Right lung (tissue), 5 donors: Measurements from ENCODE around the gene CAVIN1. TPM values are rescaled to one million over a fixed set of nuclear protein-coding genes. Genes with fewer than 3 reads are reported as not detected.
A peak's percentile ranks its signal among the peaks of the same experiment; 100 is the strongest.
"Not testable (repeated sequence)": the region's sequence is repeated elsewhere in the genome, so short reads cannot be mapped to it uniquely, and the experiment has no call there.

ENCODE experiments used
- DNase-seq, 2 donors: peaks; one replicate each; pipeline ENCODE4 v3.0.0-alpha.2; 2013
- polyA plus RNA-seq, 5 donors: library from polyadenylated mRNA; unstranded; fragments of 120-200 nt; gene quantifications; one replicate each; pipeline versions ENCODE4 v1.2.1 to v1.2.3, GENCODE V29; 2013; ENCODE audit warnings: inconsistent platforms in 1 of 5, low replicate concordance in 1 of 5; ENCODE audit not compliant: insufficient read length in 5 of 5, insufficient read depth in 1 of 5

CAVIN1 gene
- polyA plus RNA-seq, 5 donors = 156 to 234 (median 168) TPM

DNA sequence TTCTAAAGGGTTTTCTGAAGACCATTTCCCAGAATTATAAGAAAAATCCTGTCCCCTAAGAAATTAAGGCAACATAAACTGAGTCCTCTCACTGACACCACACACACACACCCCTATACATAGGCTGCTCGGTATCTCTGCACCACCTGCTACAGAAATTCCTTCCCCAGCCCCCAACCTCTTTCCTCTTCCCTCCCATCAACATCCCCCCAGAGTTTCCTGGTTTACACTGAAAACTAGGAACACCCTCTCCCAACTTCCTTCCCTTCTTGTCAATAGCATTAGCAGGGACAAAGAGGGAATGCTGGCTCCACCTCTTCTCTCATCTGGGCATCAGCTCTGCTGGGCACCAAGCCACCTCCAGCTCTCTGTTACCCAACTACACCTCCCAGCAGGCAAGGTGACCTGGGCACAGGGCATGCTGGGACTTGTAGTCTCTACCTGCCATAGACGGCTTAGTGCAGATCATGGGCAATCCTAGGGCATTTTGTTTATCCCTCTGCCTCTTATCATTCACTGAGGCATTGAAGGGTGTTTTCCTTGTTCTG, 15.7 kb downstream of the CAVIN1 start:
- DNase-seq = peak in 1 of 2 donors; percentile 69

DNA sequence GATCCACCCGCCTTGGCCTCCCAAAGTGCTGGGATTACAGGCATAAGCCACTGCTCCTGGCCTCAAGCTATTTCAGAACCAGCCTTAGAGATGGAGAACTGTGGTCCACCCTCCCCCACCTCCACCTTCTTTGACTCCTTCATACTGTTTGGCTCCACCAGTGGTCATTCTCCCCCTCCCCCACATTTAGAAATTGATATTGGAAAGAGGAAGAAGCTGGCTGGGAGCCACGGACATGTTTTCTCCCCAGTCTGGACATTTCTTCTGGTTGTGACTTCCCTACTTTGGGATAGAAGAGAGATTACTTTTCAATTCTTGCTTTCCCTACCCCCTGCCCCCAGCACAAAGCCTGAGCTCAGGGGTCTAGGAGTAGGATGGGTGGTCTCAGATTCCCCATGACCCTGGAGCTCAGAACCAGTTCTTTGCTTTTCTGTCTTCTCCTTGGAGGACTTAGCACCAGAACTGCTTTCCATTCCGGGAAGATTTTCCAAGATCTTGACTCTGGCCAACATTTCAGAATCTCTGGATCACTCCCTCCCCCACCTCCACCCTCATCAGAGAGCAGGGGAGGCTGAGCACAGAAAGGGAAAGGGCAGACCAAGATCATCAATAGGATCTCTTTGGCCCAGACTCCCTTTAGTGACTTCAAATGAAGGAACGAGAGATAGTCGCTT, 16.3 kb downstream of the CAVIN1 start:
- no peak for DNase-seq

DNA sequence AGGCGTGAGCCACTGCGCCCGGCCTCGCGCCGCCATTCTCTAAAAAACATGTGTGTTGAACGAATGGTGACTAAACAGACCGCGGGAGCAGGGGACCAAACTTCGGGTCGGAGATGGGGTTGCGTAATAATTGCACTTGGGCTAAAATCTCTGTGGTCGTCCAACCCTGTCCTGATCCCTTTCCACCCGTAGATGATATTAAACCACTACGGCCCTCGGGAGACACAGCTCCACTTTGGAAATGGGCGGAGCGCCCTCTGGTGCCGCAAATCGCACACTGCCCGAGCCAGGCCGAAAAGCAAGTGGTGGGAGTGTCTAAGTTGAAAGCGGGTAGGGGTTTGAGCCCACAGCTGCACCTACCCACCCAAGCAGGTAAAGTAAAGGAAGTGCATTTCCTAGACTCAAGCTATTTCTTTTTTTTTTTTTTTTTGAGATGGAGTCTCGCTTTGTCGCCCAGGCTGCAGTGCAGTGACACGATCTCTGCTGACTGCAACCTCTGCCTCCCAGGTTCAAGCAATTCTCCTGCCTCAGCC, 17.0 kb downstream of the CAVIN1 start:
- peak; percentile 52 to 64 for DNase-seq

DNA sequence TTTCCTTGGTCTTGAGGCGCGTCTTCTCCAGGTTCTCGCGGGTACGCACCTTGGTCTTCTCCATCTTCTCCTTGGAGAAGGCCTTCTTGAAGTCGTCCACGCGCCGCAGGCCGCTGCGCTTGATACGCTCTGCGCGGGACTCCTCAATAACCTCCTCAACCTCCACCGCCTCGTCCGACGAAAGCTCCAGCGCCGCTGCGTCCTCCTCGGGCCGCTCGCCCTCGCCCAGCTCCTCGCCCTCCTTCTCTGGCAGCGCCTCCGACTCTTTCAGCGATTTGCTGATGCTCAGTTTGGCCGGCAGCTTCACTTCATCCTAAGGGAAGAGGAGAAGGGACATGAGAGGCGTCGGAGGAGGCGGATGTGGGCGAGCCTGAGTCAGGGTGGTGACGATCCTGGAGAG, 18.0 kb downstream of the CAVIN1 start:
- DNase-seq = no peak

DNA sequence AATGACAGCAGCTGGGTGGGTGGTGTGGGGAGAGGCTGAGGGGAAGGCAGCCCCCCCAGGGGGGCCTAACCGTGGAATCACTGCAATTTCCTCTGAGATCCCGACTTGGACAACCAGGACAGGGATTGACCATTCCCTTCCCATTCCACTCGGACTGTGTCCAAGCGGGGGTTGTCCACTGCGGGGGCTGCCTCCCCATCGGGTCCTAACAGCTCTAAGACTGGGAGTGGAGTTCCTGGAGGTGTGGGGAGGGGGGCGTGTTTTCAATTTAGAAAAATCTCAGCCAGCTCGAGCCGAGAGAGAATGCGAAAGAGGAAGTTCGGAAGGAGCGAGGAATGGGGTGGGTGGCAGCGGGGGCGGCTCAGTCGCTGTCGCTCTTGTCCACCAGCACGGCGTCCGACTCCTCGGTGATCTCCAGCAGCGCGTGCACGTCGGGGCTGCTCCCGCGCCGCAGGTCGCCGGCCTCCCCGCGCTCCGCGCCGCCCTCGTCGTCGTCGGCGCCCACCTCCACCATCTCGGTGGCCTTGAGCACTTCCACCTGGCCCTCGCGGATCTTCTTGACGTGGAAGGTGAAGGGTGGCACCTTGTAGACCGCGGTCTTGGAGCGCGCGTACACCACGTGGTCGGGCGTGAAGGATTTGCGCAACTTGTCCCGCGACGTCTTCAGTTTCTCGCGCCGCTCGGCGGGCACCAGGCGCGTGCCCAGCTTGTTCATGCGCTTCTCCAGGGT, 18.6 kb downstream of the CAVIN1 start:
- DNase-seq = no peak

DNA sequence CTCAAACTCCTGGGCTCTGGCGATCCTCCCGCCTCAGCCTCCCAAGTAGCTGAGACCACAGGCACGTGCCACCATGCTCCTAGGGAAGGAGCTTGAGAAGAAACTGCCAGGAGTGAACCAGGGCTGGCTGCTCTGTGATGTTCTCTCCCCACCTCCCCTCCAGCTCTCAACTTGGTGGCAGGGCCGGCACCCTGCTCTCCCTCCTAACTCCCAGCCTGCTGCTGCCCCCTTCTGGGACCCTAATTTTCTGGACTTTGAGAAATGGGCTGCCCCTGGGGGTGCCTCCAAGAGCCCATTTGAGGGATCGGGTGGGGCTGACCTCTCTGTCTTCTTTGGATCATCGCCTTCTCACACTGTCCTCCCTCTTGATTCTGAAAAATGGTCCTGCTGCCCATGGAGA, 19.9 kb downstream of the CAVIN1 start:
- DNase-seq = no peak

DNA sequence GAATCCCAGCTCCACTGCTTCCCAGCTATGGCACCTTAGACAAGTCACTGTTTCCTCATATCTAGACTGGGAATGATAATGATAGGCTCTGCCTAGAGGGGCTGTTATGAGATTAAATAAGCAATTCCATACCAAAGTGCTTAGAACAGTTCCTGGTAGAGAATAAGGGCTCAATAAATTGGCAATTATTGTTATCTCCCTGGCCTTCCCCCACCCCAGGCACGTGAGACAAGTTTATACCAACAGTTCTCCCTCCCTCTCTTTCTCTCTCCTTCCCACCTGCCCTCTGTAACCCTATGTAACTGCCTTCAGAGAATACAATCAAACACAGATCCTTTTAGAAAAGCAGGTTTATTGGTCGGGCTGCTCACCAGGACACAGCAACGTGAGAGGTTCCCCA, 20.9 kb downstream of the CAVIN1 start:
- DNase-seq = no peak

DNA sequence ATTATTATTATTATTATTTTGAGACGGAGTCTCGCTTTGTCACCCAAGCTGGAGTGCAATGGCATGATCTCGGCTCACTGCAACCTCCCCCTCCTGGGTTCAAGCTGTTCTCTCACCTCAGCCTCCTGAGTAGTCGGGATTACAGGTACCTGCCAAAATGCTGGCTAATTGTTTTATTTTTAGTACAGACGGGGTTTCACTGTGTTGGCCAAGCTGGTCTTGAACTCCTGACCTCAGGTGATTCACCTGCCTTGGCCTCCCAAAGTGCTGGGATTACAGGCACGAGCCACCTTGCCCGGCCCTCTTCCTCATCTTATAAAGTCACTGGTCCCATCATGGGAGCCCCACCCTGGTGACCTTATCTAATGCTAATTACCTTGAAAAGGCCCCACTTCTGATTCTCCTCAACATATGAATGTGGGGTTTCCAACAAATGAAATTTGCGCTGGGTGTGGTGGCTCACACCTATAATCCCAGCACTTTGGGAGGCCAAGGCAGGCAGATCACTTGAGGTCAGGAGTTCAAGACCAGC, 22.1 kb downstream of the CAVIN1 start:
- not testable (repeated sequence) for DNase-seq

DNA sequence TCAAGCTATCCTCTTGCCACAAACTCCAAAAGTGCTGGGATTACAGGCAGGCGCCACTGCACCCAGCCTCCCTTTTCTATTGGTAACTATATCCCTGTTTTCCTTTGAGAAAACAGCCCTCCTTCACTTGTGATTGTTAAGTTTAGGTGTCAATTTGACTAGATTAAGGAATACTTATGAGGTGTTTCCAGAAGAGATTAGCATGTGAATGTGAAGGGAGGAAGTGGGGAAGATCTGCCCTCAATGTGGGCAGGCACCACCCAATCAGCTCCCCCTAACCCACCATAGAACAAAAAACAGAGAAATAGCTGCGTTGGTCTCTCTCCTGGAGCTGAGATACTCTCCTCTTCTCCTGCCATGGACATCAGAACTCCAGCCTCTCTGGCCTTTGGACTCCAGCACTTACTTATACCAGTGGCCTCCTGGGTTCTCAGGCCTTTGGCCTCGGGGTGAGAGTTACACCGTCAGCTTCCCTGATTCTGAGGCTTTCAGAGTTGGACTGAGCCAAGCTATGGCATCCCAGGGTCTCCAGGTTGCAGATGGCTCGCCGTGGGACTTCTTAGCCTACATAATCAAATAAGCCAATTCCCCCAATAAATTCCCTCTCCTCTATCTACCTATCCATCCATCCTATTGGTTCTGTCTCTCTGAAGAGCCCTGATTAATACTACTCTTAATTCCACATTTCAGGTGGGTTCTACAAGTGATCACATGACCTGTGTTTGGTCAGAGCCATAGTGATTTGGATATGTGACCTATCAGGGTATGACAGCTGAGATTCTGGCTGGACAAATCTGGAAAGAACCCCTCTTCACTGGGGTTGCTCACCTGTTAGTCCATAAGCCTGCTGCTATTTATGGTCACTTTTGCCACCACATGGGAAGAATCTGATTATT, 22.9 kb downstream of the CAVIN1 start:
- no peak for DNase-seq

DNA sequence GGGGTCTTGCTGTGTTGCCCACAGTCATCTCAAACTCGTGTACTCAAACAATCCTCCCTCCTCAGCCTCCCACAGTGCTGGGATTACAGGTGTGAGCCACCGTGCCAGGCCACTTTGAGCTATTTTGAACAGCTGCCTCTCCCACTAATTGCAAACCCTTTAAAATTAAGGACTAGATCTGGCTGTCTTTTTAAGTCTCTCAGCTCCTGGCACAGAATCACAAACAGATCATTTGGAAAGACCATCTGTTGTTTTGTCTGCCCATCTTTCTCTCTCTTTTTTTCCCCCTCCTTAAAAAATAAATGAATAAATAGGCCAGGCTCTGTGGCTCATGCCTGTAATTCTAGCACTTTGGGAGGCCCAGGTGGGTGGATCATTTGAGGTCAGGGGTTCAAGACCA, 23.9 kb downstream of the CAVIN1 start:
- no peak for DNase-seq

DNA sequence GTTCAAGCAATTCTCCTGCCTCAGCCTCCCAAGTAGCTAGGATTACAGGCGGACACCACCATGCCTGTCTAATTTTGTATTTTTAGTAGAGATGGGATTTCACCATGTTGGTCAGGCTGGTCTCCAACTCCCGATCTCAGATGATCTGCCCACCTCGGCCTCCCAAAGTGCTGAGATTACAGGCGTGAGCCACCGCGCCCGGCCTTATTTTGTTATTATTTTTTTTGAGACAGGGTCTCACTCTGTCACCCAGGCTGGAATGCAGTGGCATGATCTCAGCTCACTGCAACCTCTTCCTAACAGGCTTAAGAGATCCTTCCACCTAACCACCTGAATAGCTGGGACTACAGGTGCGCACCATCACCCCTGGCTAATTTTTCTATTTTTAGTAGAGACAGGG, 27.5 kb downstream of the CAVIN1 start:
- not testable (repeated sequence) for DNase-seq

DNA sequence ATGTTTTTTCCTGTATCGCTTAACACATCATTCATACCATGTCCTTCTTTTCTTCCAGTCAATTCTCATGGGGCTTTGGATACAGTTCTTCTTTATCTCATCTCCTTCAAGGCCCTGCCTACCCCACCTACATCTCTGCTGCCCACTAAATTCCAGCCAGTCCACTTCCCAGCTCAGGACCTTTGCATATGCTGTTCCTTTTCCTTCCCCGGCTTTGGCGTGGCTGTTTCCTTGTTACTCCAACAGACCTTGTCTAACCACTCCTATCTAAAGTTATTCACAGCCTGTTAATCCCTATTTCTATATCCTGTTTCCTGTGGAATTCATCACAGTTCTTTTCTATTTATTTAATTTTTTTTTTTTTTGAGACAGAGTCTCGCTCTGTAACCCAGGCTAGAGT, 28.2 kb downstream of the CAVIN1 start:
- DNase-seq = no peak

DNA sequence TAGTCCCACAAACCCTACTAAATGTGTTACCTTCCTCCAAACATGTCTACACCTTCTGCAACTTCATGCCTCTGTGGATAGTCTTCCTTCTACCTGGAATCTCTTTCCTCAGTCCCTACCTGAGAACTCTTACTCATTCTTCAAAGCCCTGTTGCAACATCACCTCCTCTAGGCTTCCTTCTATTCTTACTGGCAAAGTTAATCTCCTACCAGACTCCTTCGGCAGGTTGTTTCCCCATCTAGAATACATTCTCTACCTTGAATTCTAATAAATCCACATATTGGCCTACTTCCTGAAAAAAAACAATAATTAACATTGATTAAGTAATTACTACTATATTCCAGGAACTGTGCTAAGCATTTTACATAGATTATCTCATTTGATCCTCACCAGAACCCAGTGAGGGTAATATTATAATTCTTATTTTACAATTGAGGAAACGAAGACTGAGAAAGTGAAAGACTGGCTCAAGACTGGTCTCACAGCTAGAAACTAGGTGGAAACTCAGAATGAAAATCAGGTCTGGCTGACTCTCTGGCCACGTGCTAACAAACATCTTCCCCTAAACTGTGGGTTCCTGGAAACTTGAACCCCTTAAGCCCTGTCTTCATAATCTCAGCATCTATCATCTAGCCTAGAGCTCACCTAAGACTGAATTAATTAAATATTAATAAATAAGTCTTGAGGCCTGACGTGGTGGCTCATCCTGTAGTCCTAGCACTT, 30.2 kb downstream of the CAVIN1 start:
- no peak for DNase-seq

DNA sequence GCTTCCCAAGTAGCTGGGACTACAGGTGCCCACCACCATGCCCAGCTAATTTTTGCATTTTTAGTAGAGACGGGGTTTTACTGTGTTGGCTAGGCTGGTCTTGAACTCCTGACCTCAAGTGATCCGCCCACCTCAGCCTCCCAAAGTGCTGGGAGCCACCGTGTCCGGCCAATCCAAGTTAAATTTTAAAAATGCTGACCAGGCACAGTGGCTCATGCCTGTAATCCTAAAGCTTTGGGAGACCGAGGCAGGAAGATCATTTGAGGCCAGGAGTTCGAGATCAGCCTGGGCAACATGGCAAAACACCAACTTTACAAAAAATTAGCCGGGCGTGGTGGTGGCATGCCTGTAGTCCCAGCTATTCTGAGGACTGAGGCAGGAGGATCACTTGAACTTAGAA, 31.6 kb downstream of the CAVIN1 start:
- DNase-seq = not testable (repeated sequence)

DNA sequence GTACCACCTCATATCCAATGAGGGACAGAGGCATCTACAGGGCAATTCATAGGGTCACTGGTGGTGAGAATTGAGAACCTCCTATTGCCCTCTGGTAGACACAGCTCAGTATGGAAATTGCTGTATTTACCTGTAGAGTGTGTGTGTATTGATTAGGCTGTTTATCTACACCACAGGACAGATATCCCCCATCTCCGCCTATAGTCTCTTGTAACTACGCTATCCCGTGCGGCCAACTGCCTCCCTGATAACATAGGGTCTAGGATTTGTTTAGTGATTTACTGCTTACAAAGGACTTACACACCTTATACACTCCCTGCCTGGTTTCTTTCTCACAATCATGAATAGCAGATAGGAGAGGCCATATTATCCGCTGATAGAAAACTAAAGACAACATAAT, 33.2 kb downstream of the CAVIN1 start:
- no peak for DNase-seq

DNA sequence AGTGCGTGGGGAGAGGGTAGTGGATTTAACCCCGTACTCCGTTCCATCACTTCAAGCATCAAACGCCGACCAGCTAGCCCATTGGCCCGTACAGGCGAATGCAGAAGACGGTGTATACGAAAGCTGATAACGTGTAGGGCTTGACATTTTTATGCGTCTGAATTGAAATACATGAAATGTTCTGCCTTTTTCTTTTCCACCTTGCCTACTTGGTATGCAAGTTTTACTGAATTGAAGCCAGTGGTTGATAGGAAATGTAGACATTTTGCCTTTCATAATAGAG, 34.0 kb downstream of the CAVIN1 start:
- no peak for DNase-seq

DNA sequence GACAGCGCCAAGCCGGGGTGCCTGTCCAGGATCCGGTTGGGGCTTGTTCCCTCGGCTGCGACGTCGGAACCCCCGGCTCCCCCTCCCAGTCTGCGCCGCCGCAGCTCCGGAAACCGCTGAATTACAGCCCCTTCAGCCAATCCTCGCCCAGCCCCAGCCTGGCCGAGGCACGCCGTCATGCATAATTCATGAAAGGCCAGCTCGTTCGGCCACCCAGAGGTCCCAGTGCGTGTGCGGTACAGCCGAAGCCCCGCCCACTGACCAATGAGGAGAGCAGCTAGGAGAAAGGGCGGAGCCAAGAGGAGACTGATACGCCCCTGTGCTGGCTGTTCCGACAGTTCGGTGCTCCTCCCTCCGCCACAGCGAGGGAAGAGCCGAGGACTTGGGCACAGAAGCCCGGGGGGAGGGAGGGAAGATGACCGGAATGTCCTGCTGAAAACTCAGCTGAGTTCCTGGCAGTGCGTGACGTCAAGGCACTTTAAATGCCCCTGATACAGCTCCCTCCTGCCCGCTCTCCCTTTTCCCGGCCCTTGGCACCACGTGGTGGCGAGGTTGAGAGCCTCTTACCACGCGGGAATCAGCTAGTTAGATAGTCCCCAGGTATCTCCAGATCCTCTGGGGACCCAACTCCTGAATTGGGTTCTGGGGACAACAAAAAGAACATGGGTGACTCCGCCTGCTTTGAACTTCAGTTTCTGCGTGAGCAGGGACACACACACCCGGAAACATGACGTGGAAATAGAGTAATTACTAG, 34.5 kb downstream of the CAVIN1 start, which contains the start of gene STAT3:
STAT3 (minus strand) TSS at position 62 of the 754 bp plus-strand sequence. CDS start 39,926 bp downstream, outside the sequence.
- DNase-seq = peak; percentile 100

DNA sequence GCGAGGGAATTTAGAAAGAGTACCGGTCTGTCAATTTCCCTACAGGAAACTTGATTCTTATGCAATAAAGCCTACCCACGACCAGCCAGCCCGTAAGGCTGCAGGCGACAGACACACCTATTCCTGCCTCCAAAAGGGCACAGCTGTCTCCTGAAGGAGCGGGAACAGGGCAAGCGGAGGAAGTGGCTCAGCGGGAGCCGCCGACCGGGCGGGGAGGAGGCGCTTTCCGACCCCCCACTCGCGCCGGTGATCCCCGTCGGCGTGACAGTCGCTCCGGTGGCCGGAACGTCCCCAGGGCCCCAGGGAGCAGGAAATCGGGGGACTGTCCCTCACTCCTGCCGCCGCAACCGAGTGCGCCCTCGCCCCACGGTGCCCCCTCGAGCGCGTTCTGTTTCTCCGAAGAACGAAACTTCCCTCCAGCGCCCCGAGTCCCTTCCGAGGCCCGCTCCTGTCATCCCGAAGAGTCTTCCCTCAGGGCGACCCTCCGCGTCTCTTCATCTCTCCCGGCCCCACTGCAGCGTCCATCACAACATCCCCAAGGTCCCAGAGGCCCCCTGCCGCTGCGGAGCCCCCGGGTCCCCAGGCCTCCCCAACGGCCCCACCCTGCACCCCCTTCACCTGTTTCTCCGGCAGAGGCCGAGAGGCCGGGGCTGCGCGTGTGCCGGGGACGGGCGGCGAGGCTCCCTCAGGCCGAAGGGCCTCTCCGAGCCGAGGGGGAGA, 35.2 kb downstream of the CAVIN1 start:
- no peak for DNase-seq
